ENCODE data around the gene S100A1.

GRCh38 chr1:153619171-153619570 is 9.1 kb upstream of the S100A1 start:
- TF ChIP-seq CTCF (IDR thresholded peaks at IDR 0.05), result no peak
- TF ChIP-seq POLR2A (IDR thresholded peaks at IDR 0.05), result no peak
- no peak for TF ChIP-seq EP300 (IDR thresholded peaks at IDR 0.05)
